ENCODE data around the gene KREMEN1.

DNA sequence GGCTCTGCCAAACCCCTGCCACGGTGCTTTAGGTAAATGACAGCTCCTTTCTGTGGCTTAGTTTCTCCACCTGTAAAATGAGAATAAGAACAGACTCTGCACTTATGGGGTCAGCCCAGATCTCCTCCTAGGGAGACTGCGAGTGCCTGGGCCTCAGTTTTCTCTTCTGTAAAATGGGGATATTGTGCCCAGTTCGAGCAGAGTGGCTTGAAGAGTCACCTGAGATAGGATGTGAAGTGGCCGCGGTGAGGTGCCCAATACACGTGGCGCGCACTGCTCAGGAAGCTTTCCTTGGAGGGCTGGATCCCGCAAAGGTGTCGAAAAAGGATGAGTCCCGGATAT is 132.4 kb downstream of the KREMEN1 start:
- TF ChIP-seq, protein P1, sequence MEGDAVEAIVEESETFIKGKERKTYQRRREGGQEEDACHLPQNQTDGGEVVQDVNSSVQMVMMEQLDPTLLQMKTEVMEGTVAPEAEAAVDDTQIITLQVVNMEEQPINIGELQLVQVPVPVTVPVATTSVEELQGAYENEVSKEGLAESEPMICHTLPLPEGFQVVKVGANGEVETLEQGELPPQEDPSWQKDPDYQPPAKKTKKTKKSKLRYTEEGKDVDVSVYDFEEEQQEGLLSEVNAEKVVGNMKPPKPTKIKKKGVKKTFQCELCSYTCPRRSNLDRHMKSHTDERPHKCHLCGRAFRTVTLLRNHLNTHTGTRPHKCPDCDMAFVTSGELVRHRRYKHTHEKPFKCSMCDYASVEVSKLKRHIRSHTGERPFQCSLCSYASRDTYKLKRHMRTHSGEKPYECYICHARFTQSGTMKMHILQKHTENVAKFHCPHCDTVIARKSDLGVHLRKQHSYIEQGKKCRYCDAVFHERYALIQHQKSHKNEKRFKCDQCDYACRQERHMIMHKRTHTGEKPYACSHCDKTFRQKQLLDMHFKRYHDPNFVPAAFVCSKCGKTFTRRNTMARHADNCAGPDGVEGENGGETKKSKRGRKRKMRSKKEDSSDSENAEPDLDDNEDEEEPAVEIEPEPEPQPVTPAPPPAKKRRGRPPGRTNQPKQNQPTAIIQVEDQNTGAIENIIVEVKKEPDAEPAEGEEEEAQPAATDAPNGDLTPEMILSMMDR (conservative IDR thresholded peaks at IDR 0.05; ENCODE audit: low read depth, low read length): no peak
- no peak for TF ChIP-seq EZH2 (IDR thresholded peaks at IDR 0.05; ENCODE audit: low read length, unreplicated experiment)

Measured in PC-3 (cell line).